H1 (cell line): Measurements from ENCODE around the gene SLC1A6. TPM values are rescaled to one million over a fixed set of nuclear protein-coding genes. Genes with fewer than 3 reads are reported as not detected.

Source experiments
- CTCF ChIA-PET: fragments of 300-600 bp; sonication (Branson Sonifier 250); formaldehyde crosslinking; loops from one replicate; lab custom pipeline; 2021; ENCODE audit not compliant: partially characterized antibody; lab: Charles Lee
- POLR2A ChIA-PET: fragments of 300-600 bp; sonication (Branson Sonifier 250); formaldehyde crosslinking; loops from one replicate; lab custom pipeline; 2021; ENCODE audit warnings: inconsistent platforms; ENCODE audit not compliant: partially characterized antibody; lab: Charles Lee
- DNase-seq, 2 experiments: peaks; one replicate each; pipeline versions ENCODE4 v3.0.0 to v3.0.0-alpha.2; 2010 to 2022; ENCODE audit warnings: low spot score in 2 of 2, low read depth in 1 of 2, mixed read lengths in 1 of 2
- FAIRE-seq: peaks from 2 replicates; lab custom pipeline; 2011; peaks lifted over from hg19 to GRCh38; lab: Jason Lieb, UNC
- H2AFZ ChIP-seq: 2 replicates; pipeline ENCODE4 v1.8.1; 2012; ENCODE audit warnings: low read length, inconsistent platforms
- H2AK5ac ChIP-seq: 2 replicates; pipeline ENCODE4 v1.6.1; 2013; ENCODE audit warnings: low read depth, low read length
- H2BK120ac ChIP-seq: replicated peaks from 2 replicates; pipeline ENCODE3; 2013; ENCODE audit warnings: low read depth, low read length, inconsistent platforms
- H2BK12ac ChIP-seq: 2 replicates; pipeline ENCODE4 v1.6.1; 2013; ENCODE audit warnings: low read depth, low read length
- H2BK15ac ChIP-seq: 2 replicates; pipeline ENCODE4 v1.6.1; 2013; ENCODE audit warnings: low read length
- H2BK20ac ChIP-seq: 2 replicates; pipeline ENCODE4 v1.6.1; 2013; ENCODE audit warnings: low read length
- H2BK5ac ChIP-seq: 2 replicates; pipeline ENCODE4 v1.6.1; 2013; ENCODE audit warnings: low read depth, low read length
- H3K14ac ChIP-seq: 2 replicates; pipeline ENCODE4 v1.6.1; 2013; ENCODE audit warnings: inconsistent platforms; ENCODE audit not compliant: insufficient read length
- H3K18ac ChIP-seq: 2 replicates; pipeline ENCODE4 v1.6.1; 2013; ENCODE audit warnings: low read length; ENCODE audit errors: extremely low read depth
- H3K23ac ChIP-seq: 2 replicates; pipeline ENCODE4 v1.6.1; 2013; ENCODE audit warnings: inconsistent platforms; ENCODE audit not compliant: insufficient read length
- H3K23me2 ChIP-seq: 2 replicates; pipeline ENCODE4 v1.6.1; 2013; ENCODE audit warnings: low read depth, low read length
- H3K27ac ChIP-seq: 2 replicates; pipeline ENCODE4 v1.6.1; 2011; ENCODE audit warnings: low read depth, low read length, inconsistent platforms
- H3K27me3 ChIP-seq, 4 experiments: replicated peaks in 1 of 4; 1 replicate in 1 of 4; 2 replicates in 3 of 4; pipeline versions ENCODE4 v1.6.1 to v1.8.1; 2011 to 2013; ENCODE audit warnings: low read length in 3 of 4, mild to moderate bottlenecking in 3 of 4, inconsistent platforms in 2 of 4, mixed read lengths in 2 of 4, moderate library complexity in 1 of 4; ENCODE audit not compliant: control insufficient read depth in 3 of 4, insufficient read depth in 3 of 4; ENCODE audit errors: extremely low read depth in 1 of 4
- H3K36me3 ChIP-seq, 4 experiments: 2 replicates each; pipeline versions ENCODE4 v1.6.1 to v1.8.1; 2011 to 2013; ENCODE audit warnings: mild to moderate bottlenecking in 4 of 4, low read length in 3 of 4, moderate library complexity in 2 of 4, control low read depth in 1 of 4, inconsistent platforms in 1 of 4; ENCODE audit not compliant: insufficient read depth in 4 of 4, control insufficient read depth in 2 of 4
- H3K4ac ChIP-seq: replicated peaks from 2 replicates; pipeline ENCODE3; 2013; ENCODE audit warnings: low read length, low read depth, mixed read lengths, inconsistent platforms; ENCODE audit not compliant: insufficient read length
- H3K4me1 ChIP-seq, 4 experiments: replicated peaks in 1 of 4; 1 replicate in 1 of 4; 2 replicates in 3 of 4; pipeline versions ENCODE4 v1.6.1 to v1.8.1; 2011 to 2013; ENCODE audit warnings: low read length in 3 of 4, inconsistent platforms in 2 of 4, mixed read lengths in 1 of 4; ENCODE audit not compliant: insufficient read depth in 4 of 4, control insufficient read depth in 3 of 4
- H3K4me2 ChIP-seq, 2 experiments: 2 replicates each; pipeline versions ENCODE4 v1.6.1 to v1.8.1; 2011 to 2013; ENCODE audit warnings: low read depth in 2 of 2, low read length in 2 of 2, control low read depth in 1 of 2, inconsistent platforms in 1 of 2, mild to moderate bottlenecking in 1 of 2; ENCODE audit not compliant: insufficient read depth in 1 of 2
- H3K4me3 ChIP-seq, 4 experiments: fragments of 200-600, 300-600 bp in 1 of 4; sonication (generic), shearing (Covaris generic), sonication (Bioruptor Twin) in 1 of 4; 2 replicates each; pipeline versions ENCODE4 v1.5.1 to v1.8.1; 2011 to 2016; ENCODE audit warnings: low read length in 4 of 4, low read depth in 3 of 4, control low read depth in 2 of 4, inconsistent platforms in 2 of 4, mild to moderate bottlenecking in 2 of 4, mixed read lengths in 1 of 4, moderate library complexity in 1 of 4; ENCODE audit not compliant: insufficient read depth in 2 of 4; ENCODE audit errors: extremely low read depth in 1 of 4
- H3K56ac ChIP-seq: replicated peaks from 2 replicates; pipeline ENCODE3; 2013; ENCODE audit warnings: low read depth, mild to moderate bottlenecking, mixed read lengths, low read length, inconsistent platforms; ENCODE audit not compliant: insufficient read length
- H3K79me1 ChIP-seq: 2 replicates; pipeline ENCODE4 v1.6.1; 2013; ENCODE audit warnings: low read depth, low read length, control low read depth
- H3K79me2 ChIP-seq, 2 experiments: 2 replicates each; pipeline versions ENCODE4 v1.6.1 to v1.8.1; 2012 to 2013; ENCODE audit warnings: low read length in 2 of 2, mild to moderate bottlenecking in 2 of 2, inconsistent platforms in 1 of 2; ENCODE audit not compliant: insufficient read depth in 2 of 2, control insufficient read depth in 1 of 2
- H3K9ac ChIP-seq, 4 experiments: replicated peaks in 1 of 4; 1 replicate in 1 of 4; 2 replicates in 3 of 4; pipeline versions ENCODE4 v1.6.1 to v1.8.1; 2011 to 2013; ENCODE audit warnings: low read depth in 3 of 4, low read length in 3 of 4, control low read depth in 2 of 4, mild to moderate bottlenecking in 2 of 4, moderate library complexity in 2 of 4, inconsistent platforms in 1 of 4; ENCODE audit errors: extremely low read depth in 1 of 4
- H3K9me3 ChIP-seq, 2 experiments: 2 replicates each; pipeline versions ENCODE4 v1.6.1 to v1.8.1; 2012 to 2013; ENCODE audit warnings: mild to moderate bottlenecking in 2 of 2, moderate library complexity in 2 of 2, control low read depth in 1 of 2, inconsistent platforms in 1 of 2, low read depth in 1 of 2, low read length in 1 of 2, mixed read lengths in 1 of 2; ENCODE audit not compliant: insufficient read depth in 2 of 2
- H4K20me1 ChIP-seq, 2 experiments: replicated peaks in 1 of 2; 2 replicates each; pipeline versions ENCODE3 to v1.8.1; 2011 to 2013; ENCODE audit warnings: inconsistent platforms in 2 of 2, low read length in 2 of 2, mild to moderate bottlenecking in 1 of 2; ENCODE audit not compliant: insufficient read depth in 2 of 2, control insufficient read depth in 1 of 2
- H4K5ac ChIP-seq: 2 replicates; pipeline ENCODE4 v1.6.1; 2013; ENCODE audit warnings: low read length, low read depth, mixed read lengths, inconsistent platforms; ENCODE audit not compliant: insufficient read length
- H4K8ac ChIP-seq: 2 replicates; pipeline ENCODE4 v1.8.0; 2013; ENCODE audit warnings: mild to moderate bottlenecking, moderate library complexity, low read length, inconsistent platforms; ENCODE audit not compliant: insufficient read depth; ENCODE audit errors: extremely low read depth
- H4K91ac ChIP-seq: replicated peaks from 2 replicates; pipeline ENCODE3; 2013; ENCODE audit warnings: low read length, mixed read lengths, inconsistent platforms; ENCODE audit not compliant: insufficient read length
- SP1 ChIP-seq: IDR thresholded peaks from 2 replicates; pipeline ENCODE4 v1.6.1; 2011; ENCODE audit warnings: low read depth, low read length
- WGBS, 2 experiments: shearing (Covaris generic) in 1 of 2; methylation state at CpG; one replicate each; pipeline versions ENCODE4 v1.1.6 to v1.1.7; 2013 to 2015; ENCODE audit warnings: low lambda C conversion rate in 2 of 2, mixed read lengths in 2 of 2, inconsistent platforms in 1 of 2, low coverage in 1 of 2, missing lambda C conversion rate in 1 of 2; ENCODE audit not compliant: insufficient replicate concordance in 2 of 2, insufficient coverage in 1 of 2, insufficient read length in 1 of 2; ENCODE audit errors: extremely low coverage in 1 of 2, missing lambda C conversion rate in 1 of 2; 5-methylcytosine and 5-hydroxymethylcytosine counted together
- polyA plus RNA-seq, 7 experiments: library from polyadenylated mRNA; depleted of rRNA in 3 of 7; stranded (reverse) in 5 of 7; unstranded in 2 of 7; fragments of >200 nt in 5 of 7; fragments of 200-250 nt in 2 of 7; gene quantifications; 1 replicate in 5 of 7; 2 replicates in 1 of 7; 4 replicates in 1 of 7; pipeline versions ENCODE4 v1.2.1 to v1.2.3, GENCODE V29; 2011 to 2013; ENCODE audit warnings: missing spikeins in 2 of 7, mixed read lengths in 2 of 7
- total RNA-seq: library from RNA; stranded (reverse); fragmentation: NEBNext Ultra II Directional; extraction: Animal tissue kit (Norgen Biotek cat#: 25700); gene quantifications from 2 replicates; pipeline ENCODE4 v1.2.1, GENCODE V29; 2021

Gene SLC1A6
- total and polyA plus RNA-seq, 2 of the 8 experiments (the other 6 are each of a cell fraction or from before 2014, with no cell fraction given): 14.0 to 26.6 TPM

DNA sequence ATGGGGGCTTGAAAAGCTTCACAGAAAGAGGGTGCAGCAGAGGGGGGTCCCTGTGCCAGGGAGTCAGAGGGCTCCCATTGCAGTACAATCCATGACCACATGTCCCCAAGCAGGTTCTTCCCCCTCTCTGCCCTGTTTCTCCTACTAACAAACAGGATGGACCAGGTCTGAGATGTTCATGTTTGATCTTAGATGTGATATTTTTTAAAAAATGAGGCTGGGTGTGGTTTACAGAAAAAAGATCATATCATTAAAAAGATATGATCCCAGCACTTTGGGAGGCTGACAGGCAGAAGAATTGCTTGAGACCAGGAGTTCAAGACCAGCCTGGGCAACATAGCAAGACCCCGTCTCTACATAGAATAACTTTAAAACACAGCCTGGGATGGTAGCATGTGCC, 29.2 kb downstream of the SLC1A6 start:
- Histone ChIP-seq H3K14ac (no peak overlapping the region), H2BK120ac (no peak overlapping the region)
- 76% methylated on average over 1 of the region's 1 CpG; no CpG with 5 or more reads in 1 of the 2 experiments for WGBS, 2 experiments

More for the DNA sequence above, 29.2 kb downstream of the SLC1A6 start:
- Histone ChIP-seq H4K91ac (no peak overlapping the region), H3K18ac (no peak overlapping the region), H3K4me2 (no peak overlapping the region), H2BK15ac (no peak overlapping the region), H3K4me1 (no peaks in the 10 kb centered on the region), H4K8ac (no peak overlapping the region), H2BK12ac (no peak overlapping the region), H2AK5ac (no peak overlapping the region), H3K79me2 (no peaks in the 10 kb centered on the region), H4K20me1 (no peaks in the 10 kb centered on the region), H3K36me3 (no peaks in the 10 kb centered on the region), H3K79me1 (no peaks in the 10 kb centered on the region), H2AFZ (no peak overlapping the region), H3K9ac (no peak overlapping the region), H2BK20ac (no peak overlapping the region), H3K4me3 (no peak overlapping the region), H3K27me3 (no peaks in the 10 kb centered on the region), H3K23ac (no peak overlapping the region), H3K27ac (no peak overlapping the region), H3K4ac (no peak overlapping the region), H3K9me3 (peaks cover 28 to 44% of the 10 kb centered on the region in 2 experiments), H4K5ac (no peak overlapping the region), H3K23me2 (no peaks in the 10 kb centered on the region), H2BK5ac (no peak overlapping the region), H3K56ac (no peak overlapping the region)
- DNase-seq (no peak), FAIRE-seq (no peak)
- CTCF ChIA-PET: no interaction called here
- POLR2A ChIA-PET: interaction anchor here (0.6 kb wide), 1 partner anchor 101 kb away, joined by 3 read pairs; the partner anchor contains the start of gene OR7A10
- no peak for TF ChIP-seq SP1
